ENCODE measurements around the gene TBC1D9.

TBC1D9 gene

GRCh38 chr4:140675599-140676231, 80.5 kb downstream of the TBC1D9 start:
- Histone ChIP-seq H3K4me3 (no peak overlapping the region), H3K9ac (ENCODE audit: insufficient read length) (no peak overlapping the region), H3K9me3 (ENCODE audit: low read depth, low read length) (no peaks in the 10 kb centered on the region), H3K27ac (no peak overlapping the region), H3K36me3 (ENCODE audit: insufficient read depth, low read length) (peaks cover 71% of the 10 kb centered on the region)
- no peak for TF ChIP-seq EZH2 (IDR thresholded peaks at IDR 0.05)
- TF ChIP-seq POLR2AphosphoS5 (IDR thresholded peaks at IDR 0.05; ENCODE audit: borderline replicate concordance, low read depth, low read length), result no peak
- TF ChIP-seq FOXP2 (optimal IDR thresholded peaks at IDR 0.05; ENCODE audit: control extremely low read depth, extremely low read length, insufficient read depth), result no peak
- no peak for DNase-seq (ENCODE audit: low read depth, low spot score)

GRCh38 chr4:140673729-140674128, 82.5 kb downstream of the TBC1D9 start:
- TF ChIP-seq FOXP2 (optimal IDR thresholded peaks at IDR 0.05; ENCODE audit: control extremely low read depth, extremely low read length, insufficient read depth), result no peak
- no peak for TF ChIP-seq POLR2AphosphoS5 (IDR thresholded peaks at IDR 0.05; ENCODE audit: borderline replicate concordance, low read depth, low read length)
- no peak for TF ChIP-seq EZH2 (IDR thresholded peaks at IDR 0.05)
- H3K9me3 ChIP-seq (ENCODE audit: low read depth, low read length), result no peaks in the 10 kb centered on the region
- H3K27ac ChIP-seq, result no peak overlapping the region
- no peak overlapping the region for H3K4me3 ChIP-seq
- no peak for DNase-seq (ENCODE audit: low read depth, low spot score)
- peaks cover 73% of the 10 kb centered on the region for H3K36me3 ChIP-seq (ENCODE audit: insufficient read depth, low read length)
- no peak overlapping the region for H3K9ac ChIP-seq (ENCODE audit: insufficient read length)

GRCh38 chr4:140672416-140672815, 83.8 kb downstream of the TBC1D9 start:
- Histone ChIP-seq H3K9me3 (ENCODE audit: low read depth, low read length) (no peaks in the 10 kb centered on the region), H3K36me3 (ENCODE audit: insufficient read depth, low read length) (peaks cover 73% of the 10 kb centered on the region), H3K4me3 (no peak overlapping the region), H3K27ac (no peak overlapping the region), H3K9ac (ENCODE audit: insufficient read length) (no peak overlapping the region)
- no peak for DNase-seq (ENCODE audit: low read depth, low spot score)
- TF ChIP-seq EZH2 (IDR thresholded peaks at IDR 0.05) (no peak), FOXP2 (optimal IDR thresholded peaks at IDR 0.05; ENCODE audit: control extremely low read depth, extremely low read length, insufficient read depth) (no peak), POLR2AphosphoS5 (IDR thresholded peaks at IDR 0.05; ENCODE audit: borderline replicate concordance, low read depth, low read length) (no peak)

GRCh38 chr4:140668111-140668510, 88.1 kb downstream of the TBC1D9 start:
- Histone ChIP-seq H3K9ac (ENCODE audit: insufficient read length) (no peak overlapping the region), H3K4me3 (no peak overlapping the region), H3K27ac (no peak overlapping the region), H3K36me3 (ENCODE audit: insufficient read depth, low read length) (peaks cover 79% of the 10 kb centered on the region), H3K9me3 (ENCODE audit: low read depth, low read length) (no peaks in the 10 kb centered on the region)
- no peak for DNase-seq (ENCODE audit: low read depth, low spot score)
- TF ChIP-seq POLR2AphosphoS5 (IDR thresholded peaks at IDR 0.05; ENCODE audit: borderline replicate concordance, low read depth, low read length), result no peak
- no peak for TF ChIP-seq EZH2 (IDR thresholded peaks at IDR 0.05)
- no peak for TF ChIP-seq FOXP2 (optimal IDR thresholded peaks at IDR 0.05; ENCODE audit: control extremely low read depth, extremely low read length, insufficient read depth)

GRCh38 chr4:140666889-140667614, 89.1 kb downstream of the TBC1D9 start:
- no peak overlapping the region for H3K4me3 ChIP-seq
- TF ChIP-seq EZH2 (IDR thresholded peaks at IDR 0.05) (no peak), FOXP2 (optimal IDR thresholded peaks at IDR 0.05; ENCODE audit: control extremely low read depth, extremely low read length, insufficient read depth) (no peak), POLR2AphosphoS5 (IDR thresholded peaks at IDR 0.05; ENCODE audit: borderline replicate concordance, low read depth, low read length) (no peak)
- DNase-seq (ENCODE audit: low read depth, low spot score), result no peak
- peaks cover 90% of the 10 kb centered on the region for H3K36me3 ChIP-seq (ENCODE audit: insufficient read depth, low read length)
- H3K9ac ChIP-seq (ENCODE audit: insufficient read length), result no peak overlapping the region
- no peak overlapping the region for H3K27ac ChIP-seq
- no peaks in the 10 kb centered on the region for H3K9me3 ChIP-seq (ENCODE audit: low read depth, low read length)

GRCh38 chr4:140662082-140662869, 93.9 kb downstream of the TBC1D9 start:
- H3K27ac ChIP-seq, result no peak overlapping the region
- no peak for DNase-seq (ENCODE audit: low read depth, low spot score)
- no peak overlapping the region for H3K4me3 ChIP-seq
- peaks cover 89% of the 10 kb centered on the region for H3K36me3 ChIP-seq (ENCODE audit: insufficient read depth, low read length)
- TF ChIP-seq FOXP2 (optimal IDR thresholded peaks at IDR 0.05; ENCODE audit: control extremely low read depth, extremely low read length, insufficient read depth) (no peak), POLR2AphosphoS5 (IDR thresholded peaks at IDR 0.05; ENCODE audit: borderline replicate concordance, low read depth, low read length) (no peak), EZH2 (IDR thresholded peaks at IDR 0.05) (no peak)
- H3K9me3 ChIP-seq (ENCODE audit: low read depth, low read length), result no peaks in the 10 kb centered on the region
- H3K9ac ChIP-seq (ENCODE audit: insufficient read length), result no peak overlapping the region

- H3K4me3 ChIP-seq, result no peak overlapping the region
- no peaks in the 10 kb centered on the region for H3K9me3 ChIP-seq (ENCODE audit: low read depth, low read length)
- no peak for DNase-seq (ENCODE audit: low read depth, low spot score)
- no peak overlapping the region for H3K27ac ChIP-seq
- TF ChIP-seq FOXP2 (optimal IDR thresholded peaks at IDR 0.05; ENCODE audit: control extremely low read depth, extremely low read length, insufficient read depth) (no peak), EZH2 (IDR thresholded peaks at IDR 0.05) (no peak), POLR2AphosphoS5 (IDR thresholded peaks at IDR 0.05; ENCODE audit: borderline replicate concordance, low read depth, low read length) (no peak)
- H3K9ac ChIP-seq (ENCODE audit: insufficient read length), result no peak overlapping the region
- H3K36me3 ChIP-seq (ENCODE audit: insufficient read depth, low read length), result peaks cover 90% of the 10 kb centered on the region
Observed at GRCh38 chr4:140661550-140661949, 94.6 kb downstream of the TBC1D9 start.
